HG03103 (cell line): ENCODE results near the gene DDN.

Experiments used
- ATAC-seq: cut with Tn5 transposase; IDR thresholded peaks from one replicate; pipeline ENCODE4 v1.9.1; 2021; ENCODE audit warnings: low read depth; ENCODE audit not compliant: unreplicated experiment

The DDN gene

DNA sequence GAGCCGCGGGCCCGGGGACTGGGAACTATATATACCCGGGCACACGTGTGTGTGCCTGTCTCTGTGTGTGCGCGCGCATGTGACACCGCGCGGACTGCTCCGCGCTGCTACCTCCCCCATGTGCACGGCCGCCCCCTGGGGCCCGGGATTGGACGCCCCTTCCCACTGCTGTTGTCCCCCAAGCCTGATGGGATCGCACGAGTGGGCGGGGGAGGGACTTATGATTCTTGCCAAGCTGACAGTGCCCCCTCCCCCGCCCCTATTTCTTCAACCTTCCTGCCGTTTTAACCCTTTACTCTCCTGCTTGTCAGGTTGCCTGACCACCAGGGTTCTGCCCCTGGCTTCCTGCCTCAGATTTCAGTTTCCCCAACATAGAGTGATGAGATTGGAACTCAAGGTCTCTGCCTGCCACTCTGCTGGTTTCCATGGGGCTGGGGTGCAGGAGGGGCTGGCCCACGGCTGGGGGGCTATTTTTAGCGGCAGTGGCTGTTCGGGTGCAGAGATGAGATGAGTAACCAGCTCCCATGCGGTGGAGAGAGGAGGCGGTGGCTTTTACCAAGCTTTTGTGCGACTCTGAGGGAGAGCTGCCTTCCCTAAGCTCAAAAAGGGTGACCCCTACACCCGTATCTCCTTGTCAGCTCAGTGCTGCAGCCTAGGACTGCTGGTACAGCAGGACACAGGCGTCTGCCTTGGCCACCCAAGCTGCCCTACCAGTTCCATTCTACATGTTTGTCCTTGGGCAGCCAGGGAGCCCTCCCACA lies at the start of gene DDN:
TSS of gene DDN (minus strand) at position 5 of the 761 bp plus-strand sequence. CDS start 88 bp downstream, outside the sequence.
- no peak for ATAC-seq

GRCh38 chr12:49048953-49049352 lies 49.8 kb upstream of the DDN start:
- no peak for ATAC-seq

DNA sequence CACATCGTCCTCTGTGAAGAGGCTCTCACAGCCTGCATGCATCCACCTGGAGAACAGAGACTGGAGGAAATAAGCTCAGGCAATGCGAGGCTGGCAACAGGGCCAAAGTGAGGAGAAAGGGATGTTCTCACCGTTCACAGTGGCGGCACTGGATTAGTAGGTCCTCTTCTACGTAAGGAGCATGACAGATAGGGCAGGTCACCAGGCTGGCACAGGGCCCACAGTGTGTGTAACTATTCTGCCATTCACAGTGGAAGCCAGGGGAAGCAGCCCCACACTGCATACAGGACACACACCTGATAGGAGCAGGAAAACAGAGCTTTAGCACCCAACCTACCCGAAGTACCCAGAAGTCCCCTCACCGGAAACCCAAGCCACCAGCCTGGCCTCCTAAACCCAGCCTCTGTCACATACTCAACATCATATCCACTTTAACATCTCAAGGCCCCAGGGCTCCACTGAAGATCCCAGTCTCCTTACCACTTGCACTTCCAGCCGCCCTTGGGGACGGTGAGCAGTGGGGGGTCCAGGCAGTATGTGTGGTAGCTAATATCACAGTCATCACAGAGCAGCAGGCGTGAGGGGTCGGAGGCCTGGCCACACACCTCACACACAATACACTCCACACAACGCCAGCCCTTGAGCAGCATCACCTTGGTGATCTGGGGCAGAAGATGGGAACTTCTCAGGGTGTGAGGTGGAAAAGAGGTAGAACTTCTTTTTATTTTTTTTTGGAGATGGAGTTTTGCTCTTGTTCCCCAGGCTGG lies 47.1 kb upstream of the DDN start:
- no peak for ATAC-seq

GRCh38 chr12:49044660-49045059 lies 45.5 kb upstream of the DDN start:
- no peak for ATAC-seq

DNA sequence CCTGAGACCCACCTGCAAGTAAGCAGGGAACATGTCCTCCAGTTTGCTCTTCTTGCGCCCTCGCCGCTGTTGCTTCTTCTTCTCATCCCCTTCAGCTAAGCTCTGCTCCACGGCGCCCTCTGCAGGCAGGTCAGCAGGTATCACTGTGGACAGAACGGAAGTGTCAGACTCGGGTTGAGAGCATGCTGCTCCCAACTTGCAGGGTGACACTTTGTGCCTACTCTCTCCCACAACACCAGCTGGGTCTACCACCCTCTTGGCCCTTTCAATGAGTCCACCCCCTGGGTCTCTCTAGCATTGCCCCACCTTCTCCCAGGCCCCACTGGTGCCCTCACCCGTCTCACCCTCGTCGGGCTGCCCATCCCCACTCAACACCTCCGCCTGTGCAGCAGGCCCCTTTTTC lies 44.7 kb upstream of the DDN start:
- no peak for ATAC-seq

- no peak for ATAC-seq
Measured at GRCh38 chr12:49043241-49043640, 44.1 kb upstream of the DDN start.

DNA sequence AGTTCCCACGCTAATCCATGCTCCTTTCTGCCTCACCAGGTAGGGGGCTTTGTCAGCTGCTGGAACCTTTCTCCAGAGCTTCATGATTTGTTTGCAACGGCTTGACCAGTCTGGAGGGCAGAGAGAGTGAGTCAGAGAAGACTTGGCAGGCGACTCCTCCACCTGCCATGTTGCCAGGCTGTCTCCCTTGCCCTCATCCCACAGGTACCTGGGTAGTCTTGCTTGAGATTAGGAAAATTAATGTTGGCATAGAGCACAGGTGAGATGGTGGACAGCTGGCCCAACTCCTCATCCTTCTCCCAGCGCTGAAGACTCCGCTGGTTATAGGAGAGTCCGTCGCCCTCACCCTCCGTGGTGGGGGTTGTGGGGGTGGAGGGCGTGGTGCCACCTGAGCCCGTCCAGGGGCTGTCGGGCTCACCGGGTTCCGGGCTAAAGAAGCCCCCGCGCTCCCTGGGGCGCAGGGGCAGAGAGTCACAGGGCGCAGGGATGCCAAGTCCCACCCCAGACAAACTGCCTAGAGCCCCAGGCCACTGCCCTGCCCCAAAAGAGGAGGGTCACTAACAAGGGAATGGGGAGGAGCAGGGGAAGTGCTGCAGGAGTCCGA lies 42.8 kb upstream of the DDN start:
- no peak for ATAC-seq

DNA sequence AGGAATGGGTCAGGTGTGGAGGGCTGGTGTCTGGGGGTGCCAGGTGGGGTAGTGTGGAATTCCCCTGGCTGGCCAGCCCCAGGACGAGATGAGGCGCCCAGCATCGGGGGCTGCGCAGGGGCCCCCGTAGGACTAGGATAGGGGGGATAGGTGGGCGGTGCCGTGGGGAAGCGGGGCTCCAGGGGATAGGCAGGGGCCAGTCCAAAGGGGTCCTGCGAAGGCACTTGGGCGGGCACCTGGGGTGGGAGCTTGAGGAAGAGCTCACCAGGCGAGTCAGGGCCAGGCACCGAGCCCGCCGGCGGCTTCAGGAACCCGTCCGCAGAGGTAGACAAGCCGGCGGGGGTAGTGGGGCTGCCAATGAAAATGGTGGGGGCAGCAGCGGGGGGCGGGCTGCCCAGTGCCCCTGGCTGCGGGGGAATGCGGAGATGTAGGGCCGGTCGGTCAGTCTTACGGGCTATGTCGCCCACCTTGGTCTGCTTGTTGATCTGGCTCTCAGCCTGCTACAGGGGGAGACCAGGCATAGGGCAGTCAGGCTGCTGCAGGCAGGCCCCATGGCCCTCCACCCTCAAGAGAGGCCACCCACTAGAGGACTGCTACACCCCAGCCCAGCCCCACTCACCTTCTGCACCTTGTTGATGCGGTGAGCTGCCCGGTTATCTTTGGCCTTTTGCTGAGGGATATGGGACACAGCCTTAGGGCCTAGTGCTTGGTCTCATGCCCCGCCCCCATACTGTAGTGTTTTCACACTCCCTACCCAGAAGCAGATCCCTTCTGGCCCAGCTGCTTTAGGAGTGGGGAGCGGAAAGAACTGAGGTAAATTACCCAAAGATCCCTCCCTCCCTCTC lies 42.1 kb upstream of the DDN start:
- ATAC-seq: no peak

GRCh38 chr12:49040364-49040855 lies 41.2 kb upstream of the DDN start:
- ATAC-seq: no peak

DNA sequence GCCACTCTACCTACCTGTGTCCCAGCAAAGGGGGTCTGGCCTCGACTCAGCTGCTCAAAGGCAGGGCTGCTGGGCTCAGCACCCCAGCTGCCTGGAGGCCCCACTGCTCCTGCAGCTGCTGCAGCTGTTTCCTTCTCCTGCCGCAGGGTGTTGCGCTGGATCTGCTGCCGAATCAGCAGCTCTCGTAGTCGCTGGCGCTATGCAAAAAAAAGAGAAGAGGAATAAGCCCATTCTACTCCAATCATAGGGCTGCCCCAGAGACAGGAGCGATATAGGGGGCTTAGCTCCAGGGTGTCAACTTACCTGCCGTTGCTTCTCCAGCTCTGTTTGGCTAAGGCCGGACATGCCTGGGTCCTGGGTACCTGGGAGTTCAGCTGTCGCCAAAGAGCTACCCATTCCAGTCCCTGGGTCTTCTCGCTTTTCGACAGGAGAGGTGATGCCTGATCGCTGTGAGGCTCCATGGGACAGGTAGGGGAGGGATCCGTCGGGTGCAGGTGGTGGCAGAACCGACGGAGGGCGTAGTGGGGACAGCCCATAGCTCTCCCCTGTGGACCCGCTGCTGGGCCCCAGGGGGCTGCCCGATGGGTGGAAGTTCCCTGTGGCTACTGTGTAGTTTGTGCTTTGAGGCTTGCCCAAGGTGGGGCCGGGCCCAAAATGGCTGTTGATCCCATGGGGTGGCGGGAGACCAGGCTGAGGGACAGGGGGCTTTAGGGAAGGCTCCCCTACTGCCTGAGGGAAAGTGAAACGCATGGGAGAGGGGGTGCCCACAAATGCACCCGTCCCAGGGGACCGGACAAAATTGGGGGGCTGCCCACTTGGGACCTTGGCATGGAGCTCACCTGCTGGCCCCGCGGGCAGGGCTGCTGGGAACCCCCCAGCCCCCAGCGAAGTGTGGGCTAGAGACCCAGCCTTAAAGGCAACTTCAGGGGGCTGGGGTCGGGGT lies 40.5 kb upstream of the DDN start:
- ATAC-seq: no peak

- ATAC-seq: no peak
Measured at GRCh38 chr12:49038291-49038955, 39.2 kb upstream of the DDN start.

DNA sequence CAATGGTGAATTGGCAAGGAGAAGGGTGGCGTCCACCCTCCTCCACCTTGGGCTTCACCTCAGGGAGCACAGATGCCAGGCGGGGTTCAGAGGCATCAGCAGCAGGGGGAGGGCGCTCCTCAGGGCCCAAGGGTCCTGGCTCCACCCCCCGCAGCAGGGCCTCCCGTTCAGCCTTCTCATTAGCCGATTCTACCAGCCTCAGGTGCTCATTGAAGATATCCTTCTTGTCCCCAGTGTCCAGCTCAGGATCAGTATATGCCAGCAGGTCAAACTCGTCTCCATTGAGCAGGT lies 38.7 kb upstream of the DDN start:
- ATAC-seq: no peak

- no peak for ATAC-seq
Measured at GRCh38 chr12:49037111-49037946, 38.2 kb upstream of the DDN start.

GRCh38 chr12:49036029-49036428 lies 36.9 kb upstream of the DDN start:
- no peak for ATAC-seq

DNA sequence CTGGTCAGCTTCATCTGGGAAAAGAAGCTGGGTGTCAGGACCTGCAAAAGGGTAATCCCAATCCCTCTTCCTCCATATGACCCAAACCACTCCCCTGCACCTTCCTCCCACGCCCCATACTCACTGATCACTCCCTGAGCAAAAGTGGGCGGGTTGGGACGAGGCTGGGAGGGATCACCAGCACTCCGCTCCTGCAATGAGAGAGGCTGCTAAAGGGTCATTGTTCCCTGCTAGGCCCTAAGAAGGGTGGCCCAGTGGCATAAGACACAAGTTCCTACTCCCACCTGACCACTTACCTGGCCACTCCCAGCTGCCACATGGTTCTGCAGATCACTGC lies 35.1 kb upstream of the DDN start:
- no peak for ATAC-seq

DNA sequence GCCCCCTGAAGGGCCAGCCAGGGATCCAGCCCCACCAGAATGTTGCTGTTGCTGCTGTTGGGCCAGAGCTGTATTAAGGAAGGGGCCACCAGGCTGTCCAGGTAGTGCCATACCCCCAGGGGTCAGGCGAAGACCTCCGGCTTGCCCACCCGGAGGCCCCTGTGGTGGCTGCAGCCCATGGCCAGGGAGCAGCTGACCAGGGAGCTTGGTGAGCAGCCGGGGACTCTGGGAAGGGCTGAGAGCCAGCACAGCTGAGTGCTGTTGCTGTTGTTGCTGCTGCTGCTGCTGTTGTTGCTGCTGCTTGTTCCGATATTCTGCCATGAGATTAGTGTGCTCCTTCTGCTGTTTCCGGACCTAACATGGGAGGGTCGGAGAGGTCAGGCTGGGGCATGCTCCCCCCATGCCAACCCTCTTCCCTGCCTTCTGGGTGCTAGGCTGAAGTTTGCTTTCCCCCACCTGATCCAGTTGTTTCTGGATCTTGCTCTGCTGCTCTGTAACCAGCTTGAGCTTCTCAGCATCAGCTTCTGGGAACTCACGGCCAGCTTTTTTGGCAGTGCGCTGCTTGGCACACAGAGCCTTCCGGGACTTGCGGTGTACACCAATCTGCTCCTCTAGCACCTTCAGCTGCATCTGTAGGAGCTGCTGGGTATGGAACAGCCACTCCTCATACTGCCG lies 34.6 kb upstream of the DDN start:
- no peak for ATAC-seq

- no peak for ATAC-seq
Measured at GRCh38 chr12:49032679-49033447, 33.7 kb upstream of the DDN start.
